Testis (tissue), 2 donors: ENCODE measurements around the gene HSPG2.

Experiments used
- CTCF ChIP-seq, 3 experiments: fragments of 450-650 bp in 2 of 3; fragments of 200-600 bp in 1 of 3; sonication (generic) in 1 of 3; IDR thresholded peaks; one replicate each; pipeline ENCODE4 v1.5.1; 2016 to 2019; ENCODE audit warnings: antibody characterized with exemption in 3 of 3, mild to moderate bottlenecking in 2 of 3, moderate library complexity in 1 of 3
- POLR2A ChIP-seq: fragments of 450-650 bp; IDR thresholded peaks from one replicate; pipeline ENCODE4 v1.6.1; 2017; ENCODE audit warnings: antibody characterized with exemption, mild to moderate bottlenecking, moderate library complexity

DNA sequence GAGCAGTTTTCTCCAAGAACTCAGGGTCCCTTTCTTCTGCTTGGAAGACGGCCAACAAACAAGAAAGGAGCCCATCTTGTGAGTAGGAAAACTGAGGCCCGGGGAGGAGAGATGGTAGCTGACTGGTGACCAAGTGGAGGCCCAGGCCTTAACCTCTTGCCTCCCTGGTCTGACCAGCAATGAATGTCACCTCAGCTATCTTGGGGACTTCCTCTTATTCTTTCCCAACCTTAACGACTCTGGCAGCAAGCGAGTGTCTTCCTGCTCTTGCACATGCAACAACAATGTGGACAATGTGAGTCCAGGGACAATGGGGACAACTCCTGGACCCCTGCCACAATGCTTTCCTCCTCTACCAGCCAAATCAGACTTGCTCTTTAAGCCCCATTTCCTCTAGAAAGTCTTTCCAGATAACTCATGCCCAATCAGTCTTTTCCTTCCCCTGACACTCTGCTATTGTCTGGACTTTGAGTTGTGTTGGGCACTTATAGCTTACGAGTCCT, 12.6 kb downstream of the HSPG2 start:
- no peak for TF ChIP-seq CTCF (IDR thresholded peaks at IDR 0.05)
- no peak for TF ChIP-seq POLR2A
